Muscle layer of colon (tissue), 2 donors: ENCODE results near the gene KLHL18.

Source experiments
- H3K27ac ChIP-seq: one replicate; pipeline ENCODE4 v1.7.0; 2013; ENCODE audit warnings: low read depth, mild to moderate bottlenecking, low read length, moderate library complexity
- H3K27me3 ChIP-seq, 2 donors: one replicate each; pipeline ENCODE4 v1.7.0; 2013; ENCODE audit warnings: low read length in 2 of 2, mild to moderate bottlenecking in 2 of 2; ENCODE audit not compliant: insufficient read depth in 2 of 2, control insufficient read depth in 1 of 2
- H3K36me3 ChIP-seq: one replicate; pipeline ENCODE4 v1.7.0; 2013; ENCODE audit warnings: mild to moderate bottlenecking, low read length; ENCODE audit not compliant: insufficient read depth
- H3K4me1 ChIP-seq: one replicate; pipeline ENCODE4 v1.7.0; 2013; ENCODE audit warnings: mild to moderate bottlenecking, low read length; ENCODE audit not compliant: insufficient read depth
- H3K4me3 ChIP-seq, 2 donors: one replicate each; pipeline ENCODE4 v1.7.0; 2013; ENCODE audit warnings: low read length in 2 of 2, low read depth in 1 of 2, mild to moderate bottlenecking in 1 of 2, moderate library complexity in 1 of 2
- H3K9ac ChIP-seq: one replicate; pipeline ENCODE4 v1.7.0; 2013; ENCODE audit warnings: low read length
- H3K9me3 ChIP-seq: one replicate; pipeline ENCODE4 v1.7.0; 2013; ENCODE audit warnings: mild to moderate bottlenecking, low read length
- donor health status: abdominal sarcoma.
- donor health status: Adenocarcinoma of cecum.

The KLHL18 gene

DNA sequence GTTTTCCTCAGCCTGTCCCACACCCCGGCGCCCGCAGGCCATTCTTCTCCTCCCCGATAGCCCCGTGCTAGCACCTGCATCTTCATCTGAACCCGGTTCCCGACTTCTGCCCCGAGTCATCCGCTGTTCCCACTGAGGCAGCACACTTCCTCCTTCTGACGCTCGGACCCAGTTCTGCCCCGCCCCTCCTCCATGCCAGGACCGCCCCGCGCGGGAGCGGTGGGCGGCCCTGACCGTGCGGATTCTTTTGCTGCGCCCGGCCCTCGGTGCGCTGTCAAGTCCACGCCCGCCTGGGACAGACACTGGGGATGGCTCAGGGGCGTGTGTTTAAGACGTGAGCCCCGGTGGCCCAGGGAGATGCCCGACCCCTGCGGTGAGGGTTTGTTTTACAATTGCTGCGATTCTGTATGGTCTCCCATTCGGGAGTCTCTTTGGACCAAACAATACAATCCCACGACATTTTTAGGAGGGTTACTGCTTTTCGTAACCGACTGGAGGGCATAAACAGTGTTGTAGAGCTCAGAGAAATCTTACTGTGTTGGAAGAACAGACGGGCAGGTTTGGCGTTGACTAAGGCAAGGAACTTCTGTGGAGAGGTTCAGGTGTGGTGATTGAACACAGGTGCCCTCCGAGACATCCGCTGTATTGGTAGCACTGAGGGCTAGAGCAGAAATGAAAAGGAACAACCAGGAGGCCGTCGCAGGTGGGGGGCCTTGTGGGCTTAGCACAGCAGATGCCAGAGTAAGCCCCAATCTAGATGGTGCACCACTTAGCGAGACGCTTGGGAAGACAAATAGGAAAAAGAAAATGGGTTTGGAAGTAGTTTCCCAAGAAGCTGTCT lies 98.8 kb downstream of the KLHL18 start:
- no peaks in the 10 kb centered on the region for H3K27me3 ChIP-seq
- peaks cover 9% of the 10 kb centered on the region for H3K36me3 ChIP-seq
- no peaks in the 10 kb centered on the region for H3K9me3 ChIP-seq
- H3K4me3 ChIP-seq = peak overlapping the region; percentile 66 to 92
- peak overlapping the region; percentile 42 for H3K9ac ChIP-seq
- H3K27ac ChIP-seq = peak overlapping the region; percentile 78
- H3K4me1 ChIP-seq = peaks cover 36% of the 10 kb centered on the region

DNA sequence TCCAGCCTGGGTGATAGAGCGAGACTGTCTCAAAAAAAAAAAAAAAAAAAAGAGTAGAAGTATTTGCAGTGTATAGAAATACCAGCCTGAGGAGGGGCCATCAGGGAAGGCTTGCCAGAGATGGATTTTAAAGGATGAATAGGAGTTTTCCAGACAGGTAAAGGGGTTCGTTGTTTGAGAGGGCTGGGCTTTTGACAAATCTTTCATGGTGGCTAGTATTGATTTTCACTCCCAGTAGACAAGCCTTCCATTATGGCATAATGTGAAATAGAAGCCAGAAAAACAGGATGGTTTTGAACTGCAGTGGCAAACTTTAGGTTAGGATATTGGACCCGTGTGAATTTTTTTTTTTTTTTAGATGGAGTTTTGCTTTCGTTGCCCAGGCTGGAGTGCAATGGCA lies 101.7 kb downstream of the KLHL18 start:
- Histone ChIP-seq H3K36me3 (peaks cover 15% of the 10 kb centered on the region), H3K27ac (no peak overlapping the region), H3K4me1 (peaks cover 32% of the 10 kb centered on the region), H3K9me3 (no peaks in the 10 kb centered on the region), H3K9ac (no peak overlapping the region), H3K27me3 (no peaks in the 10 kb centered on the region), H3K4me3 (no peak overlapping the region)

DNA sequence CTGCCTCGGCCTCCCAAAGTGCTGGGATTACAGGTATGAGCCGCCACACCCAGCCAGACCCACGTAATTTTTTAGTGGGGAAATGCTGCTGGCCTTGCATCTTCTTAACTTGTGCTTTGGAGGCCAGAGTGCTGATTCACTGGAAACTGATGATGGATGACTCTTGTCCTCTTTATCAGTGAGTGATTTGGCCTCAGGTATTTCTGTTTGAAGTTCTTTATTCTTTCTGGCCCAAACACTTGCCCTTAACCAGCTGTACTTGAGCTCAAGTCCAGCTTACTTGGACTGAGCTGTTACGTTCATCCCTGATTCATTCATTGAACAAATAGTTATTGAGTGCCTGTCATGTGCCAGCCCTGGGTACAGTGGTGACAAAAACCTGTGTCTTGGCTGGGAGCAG lies 102.3 kb downstream of the KLHL18 start:
- Histone ChIP-seq H3K4me3 (no peak overlapping the region), H3K27ac (no peak overlapping the region), H3K9me3 (no peaks in the 10 kb centered on the region), H3K27me3 (no peaks in the 10 kb centered on the region), H3K9ac (no peak overlapping the region), H3K4me1 (peaks cover 26% of the 10 kb centered on the region), H3K36me3 (peaks cover 15% of the 10 kb centered on the region)

DNA sequence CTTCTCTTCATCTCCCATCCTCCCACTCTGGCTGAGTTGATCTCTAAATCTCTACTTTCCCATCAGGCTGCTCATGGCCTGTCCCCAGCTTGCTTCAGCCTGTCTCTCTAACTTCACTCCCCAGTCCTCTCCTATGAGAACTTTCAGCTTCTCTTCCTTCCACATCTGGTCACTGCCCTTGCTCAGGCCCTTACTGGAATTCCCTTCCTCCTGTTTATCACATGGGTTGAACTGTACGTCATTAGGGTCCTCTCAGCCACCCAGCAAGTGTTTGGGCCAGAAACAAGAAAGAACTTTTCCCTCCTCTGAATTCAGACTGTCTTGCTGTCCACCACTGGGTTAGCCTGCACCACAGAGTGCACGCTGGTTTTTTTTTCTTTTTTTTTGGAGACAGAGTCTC lies 103.1 kb downstream of the KLHL18 start:
- Histone ChIP-seq H3K9me3 (no peaks in the 10 kb centered on the region), H3K27me3 (no peaks in the 10 kb centered on the region), H3K4me3 (no peak overlapping the region), H3K27ac (no peak overlapping the region), H3K4me1 (peaks cover 26% of the 10 kb centered on the region), H3K36me3 (peaks cover 15% of the 10 kb centered on the region), H3K9ac (no peak overlapping the region)

DNA sequence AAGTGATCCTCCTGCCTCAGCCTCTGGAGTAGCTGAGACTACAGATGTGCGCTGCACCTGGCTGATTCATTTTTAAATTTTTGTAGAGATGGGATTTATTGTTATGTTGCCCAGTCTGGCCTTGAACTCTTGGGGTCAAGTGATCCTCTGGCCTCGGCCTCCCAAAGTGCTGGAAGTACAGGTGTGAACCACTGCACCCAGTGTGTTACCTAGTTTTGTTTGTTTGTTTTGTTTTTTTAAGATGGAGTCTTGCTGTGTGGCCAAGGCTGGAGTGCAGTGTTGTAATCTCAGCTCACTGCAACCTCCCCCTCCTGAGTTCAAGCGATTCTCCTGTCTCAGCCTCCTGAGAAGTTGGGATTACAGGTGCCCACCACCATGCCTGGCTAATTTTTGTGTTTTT lies 110.2 kb downstream of the KLHL18 start:
- no peak overlapping the region for H3K27ac ChIP-seq
- H3K27me3 ChIP-seq = no peaks in the 10 kb centered on the region
- H3K4me1 ChIP-seq = peaks cover 16% of the 10 kb centered on the region
- H3K4me3 ChIP-seq = no peak overlapping the region
- peaks cover 5% of the 10 kb centered on the region for H3K36me3 ChIP-seq
- no peaks in the 10 kb centered on the region for H3K9me3 ChIP-seq
- H3K9ac ChIP-seq = no peak overlapping the region

DNA sequence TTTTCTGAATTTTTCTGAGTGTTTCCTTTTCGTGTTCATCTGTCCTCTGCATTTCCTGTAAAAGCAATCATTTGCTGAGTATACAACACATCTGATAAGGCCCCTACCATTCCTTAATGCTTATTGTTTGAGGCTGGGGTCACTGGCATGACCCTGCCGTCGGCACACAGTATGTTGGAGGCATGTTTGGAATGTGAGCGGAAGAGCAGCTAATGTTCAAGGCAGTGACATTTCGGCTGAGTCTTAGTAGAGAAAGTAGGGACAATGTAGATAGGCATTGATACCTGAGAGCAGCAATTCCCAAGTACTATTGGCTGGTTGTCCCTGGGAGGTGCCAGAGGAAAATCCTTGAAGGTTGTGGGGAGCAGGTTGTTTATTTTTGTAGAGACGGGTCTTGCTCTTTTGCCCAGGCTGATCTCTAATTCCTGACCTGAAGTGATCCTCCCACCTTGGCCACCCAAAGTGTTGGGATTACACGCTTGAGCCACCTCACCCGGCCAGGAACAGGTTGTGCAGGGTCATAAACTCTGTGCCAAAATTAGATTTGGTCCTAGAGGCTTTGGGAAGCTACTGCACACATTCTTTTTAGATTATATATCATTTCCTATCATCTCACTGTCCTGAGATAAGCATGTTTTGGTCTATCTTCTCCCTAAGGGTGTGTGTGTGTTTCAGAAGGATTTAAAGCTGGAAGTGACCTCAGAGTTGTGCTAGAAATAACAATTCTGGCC lies 111.6 kb downstream of the KLHL18 start:
- no peak overlapping the region for H3K4me3 ChIP-seq
- no peak overlapping the region for H3K9ac ChIP-seq
- peaks cover 22% of the 10 kb centered on the region for H3K4me1 ChIP-seq
- no peaks in the 10 kb centered on the region for H3K9me3 ChIP-seq
- H3K27ac ChIP-seq = no peak overlapping the region
- H3K27me3 ChIP-seq = no peaks in the 10 kb centered on the region
- H3K36me3 ChIP-seq = peaks cover 6% of the 10 kb centered on the region

DNA sequence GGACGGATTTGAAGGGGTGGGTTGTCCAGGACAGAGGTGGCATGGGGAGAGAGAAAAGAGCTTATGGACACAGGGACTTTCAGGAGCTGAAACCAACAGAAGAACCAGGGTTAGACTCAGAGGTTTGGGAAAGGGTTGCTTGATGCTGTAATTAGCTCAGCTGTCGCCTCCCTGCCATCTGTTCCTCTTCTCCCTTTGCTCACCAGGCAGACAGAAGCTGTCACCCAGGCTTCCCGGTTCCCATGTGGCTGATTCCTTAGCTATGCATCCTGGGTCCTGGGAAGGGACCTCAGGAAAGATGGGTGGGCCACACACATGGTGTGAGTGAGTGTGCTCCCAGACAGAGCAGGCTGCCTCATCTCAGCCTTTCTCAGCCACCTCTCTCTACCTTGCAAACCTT lies 112.1 kb downstream of the KLHL18 start:
- no peak overlapping the region for H3K4me3 ChIP-seq
- H3K27me3 ChIP-seq = no peaks in the 10 kb centered on the region
- no peaks in the 10 kb centered on the region for H3K9me3 ChIP-seq
- H3K9ac ChIP-seq = no peak overlapping the region
- peaks cover 11% of the 10 kb centered on the region for H3K36me3 ChIP-seq
- peaks cover 22% of the 10 kb centered on the region for H3K4me1 ChIP-seq
- no peak overlapping the region for H3K27ac ChIP-seq
